HCT116 (cell line): ENCODE measurements around the gene DHODH.
"Not testable (repeated sequence)": the region's sequence is repeated elsewhere in the genome, so short reads cannot be mapped to it uniquely, and the experiment has no call there.

Source experiments
- EZH2 ChIP-seq: fragments of 200-600 bp; sonication (generic); IDR thresholded peaks from 2 replicates; pipeline ENCODE4 v1.6.1; 2017; ENCODE audit warnings: antibody characterized with exemption, mixed run types
- POLR2A ChIP-seq: IDR thresholded peaks from 2 replicates; pipeline ENCODE4 v1.7.0; 2011; ENCODE audit warnings: borderline replicate concordance; ENCODE audit not compliant: insufficient read depth, insufficient read length; ENCODE audit errors: extremely low read depth
- POLR2AphosphoS5 ChIP-seq: IDR thresholded peaks from 2 replicates; pipeline ENCODE4 v1.6.1; 2011; ENCODE audit warnings: mild to moderate bottlenecking, low read depth, low read length, moderate library complexity
- RAD21 ChIP-seq: IDR thresholded peaks from 2 replicates; pipeline ENCODE4 v1.6.1; 2012; ENCODE audit warnings: low read depth, mild to moderate bottlenecking

GRCh38 chr16:72059060-72059459 is 50.5 kb downstream of the DHODH start:
- not testable (repeated sequence) for TF ChIP-seq POLR2AphosphoS5, RAD21, EZH2, POLR2A
